EH (cell line): Measurements from ENCODE around the gene ZBTB16.

Source experiments
- DNase-seq: peaks from one replicate; pipeline ENCODE4 v3.0.0-alpha.2; 2015; ENCODE audit warnings: low read depth

ZBTB16 gene

GRCh38 chr11:114168691-114169090 is 109.2 kb downstream of the ZBTB16 start:
- DNase-seq, result no peak

- peak; percentile 63 for DNase-seq
Measured at GRCh38 chr11:114169321-114169749, 109.8 kb downstream of the ZBTB16 start.

DNA sequence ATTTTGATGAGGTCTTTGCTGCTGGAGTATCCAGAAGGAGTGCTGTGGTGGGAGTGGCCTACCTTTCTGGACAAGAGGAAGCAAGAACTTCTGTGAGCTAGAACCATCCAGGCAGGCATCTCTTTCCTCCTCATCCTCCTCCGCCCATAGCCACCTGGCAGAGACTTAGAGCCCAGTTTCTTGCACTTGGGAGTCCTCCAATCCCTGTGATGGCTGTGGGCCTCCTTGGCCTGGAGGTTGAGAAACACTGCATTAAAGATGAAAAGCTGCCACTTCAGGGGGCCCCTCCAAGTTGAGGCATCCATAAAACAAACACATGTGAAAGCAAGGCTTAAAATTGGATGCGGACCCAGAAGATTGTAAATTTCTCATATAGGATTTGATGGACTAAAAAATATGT is 110.3 kb downstream of the ZBTB16 start:
- no peak for DNase-seq

GRCh38 chr11:114170226-114170625 is 110.7 kb downstream of the ZBTB16 start:
- DNase-seq, result no peak

DNA sequence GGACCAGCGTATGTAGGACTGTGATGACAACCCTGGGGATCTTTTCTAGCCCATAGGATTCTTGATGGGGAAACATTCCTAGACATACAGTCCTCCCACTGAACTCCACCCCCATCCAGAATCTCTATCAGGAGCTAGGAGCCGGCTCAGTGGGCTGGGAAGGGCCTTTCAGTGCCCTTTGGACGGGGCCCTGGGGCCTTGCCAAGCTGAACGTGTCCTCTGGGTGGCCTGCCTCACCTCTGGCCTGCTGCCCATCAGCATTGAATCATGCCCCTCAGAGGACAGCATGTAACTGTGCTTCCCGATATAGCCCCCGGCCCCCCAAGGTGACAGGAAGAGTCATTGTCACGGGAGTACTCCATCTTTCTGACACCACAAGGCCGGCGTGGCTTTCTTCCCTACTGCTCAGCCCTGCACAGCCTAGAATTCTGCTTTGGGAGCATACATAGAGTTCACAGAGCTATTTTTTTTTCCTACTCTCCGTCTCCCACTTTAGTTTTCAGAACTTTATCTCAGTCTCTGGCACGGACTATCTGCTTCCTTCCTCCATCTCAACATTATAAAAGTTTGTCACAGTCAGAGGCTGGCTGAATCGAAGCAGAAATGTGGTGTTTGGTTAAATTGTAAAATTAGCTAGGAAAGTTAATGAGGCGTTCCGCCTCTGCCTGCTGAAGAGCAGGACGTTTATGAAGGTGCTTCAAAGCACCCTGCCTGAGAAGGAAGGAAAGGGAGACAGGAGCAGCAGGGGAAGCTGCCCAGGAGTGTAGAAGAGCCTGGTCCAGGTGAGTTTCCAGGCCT is 111.9 kb downstream of the ZBTB16 start:
- DNase-seq, result no peak

DNA sequence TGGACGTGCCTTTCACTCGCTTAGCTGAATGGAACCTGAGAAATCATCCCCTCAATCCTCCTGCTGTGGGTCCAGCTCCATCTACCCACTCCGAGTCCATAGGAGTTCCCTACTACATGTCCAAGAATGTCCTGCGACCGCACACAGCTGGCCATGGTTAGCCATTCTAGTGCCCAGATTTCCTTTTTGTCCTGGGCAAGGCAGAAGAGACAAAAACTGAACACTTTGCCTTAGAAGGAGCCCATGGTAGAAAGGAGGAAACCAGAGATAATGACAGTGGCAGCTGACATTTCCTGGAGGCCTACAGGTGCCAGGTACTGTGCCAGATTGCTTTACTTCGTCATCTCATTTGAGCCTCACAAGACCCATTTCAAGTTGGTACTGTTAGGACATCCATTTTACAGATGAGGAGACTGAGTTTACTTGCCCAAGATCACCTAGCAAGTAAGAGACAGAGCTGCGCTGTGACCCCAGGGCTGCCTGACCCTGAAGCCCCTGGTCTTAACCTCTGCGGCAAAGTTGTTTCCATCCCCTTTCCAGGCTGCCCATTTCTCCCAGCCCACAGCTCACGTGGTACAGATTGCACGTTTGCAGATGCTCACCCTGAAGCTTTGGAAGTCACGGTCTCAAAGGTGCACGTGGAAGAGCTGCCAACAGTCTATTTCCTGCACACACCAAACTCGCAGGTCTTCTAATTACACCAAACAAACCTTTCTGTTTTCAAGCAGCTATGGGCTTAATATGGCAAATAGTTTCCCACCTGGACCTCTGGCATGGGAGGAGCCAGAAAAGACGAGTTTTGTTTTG is 112.7 kb downstream of the ZBTB16 start:
- DNase-seq, result no peak

DNA sequence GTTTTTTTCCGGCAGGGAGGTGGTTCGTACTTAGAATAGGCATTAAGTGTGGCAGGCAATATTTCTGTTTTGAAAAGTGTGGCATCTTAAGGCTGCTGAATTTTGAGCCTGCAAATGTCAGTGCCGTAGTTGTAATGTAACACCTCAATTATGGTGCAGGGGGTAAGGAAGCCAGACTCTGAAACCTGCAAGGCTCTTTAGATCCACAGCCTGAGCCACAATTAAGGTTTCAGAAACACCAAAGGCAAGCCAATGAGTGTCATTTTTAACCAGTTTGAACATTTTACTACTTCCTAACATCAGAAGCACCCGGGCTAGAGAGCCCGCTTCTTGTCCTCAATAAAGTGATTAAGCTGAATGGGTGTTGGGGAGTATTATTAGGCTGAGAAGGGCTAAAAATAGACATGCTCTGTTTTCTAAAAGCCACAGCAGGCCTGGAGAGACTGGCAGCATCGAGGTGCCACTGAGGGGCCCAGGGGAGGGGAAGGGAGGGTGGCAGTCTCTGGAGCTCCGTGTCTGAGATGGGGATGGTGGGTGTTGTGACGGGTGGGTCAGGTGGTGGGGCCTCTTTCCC is 113.4 kb downstream of the ZBTB16 start:
- DNase-seq, result no peak

DNA sequence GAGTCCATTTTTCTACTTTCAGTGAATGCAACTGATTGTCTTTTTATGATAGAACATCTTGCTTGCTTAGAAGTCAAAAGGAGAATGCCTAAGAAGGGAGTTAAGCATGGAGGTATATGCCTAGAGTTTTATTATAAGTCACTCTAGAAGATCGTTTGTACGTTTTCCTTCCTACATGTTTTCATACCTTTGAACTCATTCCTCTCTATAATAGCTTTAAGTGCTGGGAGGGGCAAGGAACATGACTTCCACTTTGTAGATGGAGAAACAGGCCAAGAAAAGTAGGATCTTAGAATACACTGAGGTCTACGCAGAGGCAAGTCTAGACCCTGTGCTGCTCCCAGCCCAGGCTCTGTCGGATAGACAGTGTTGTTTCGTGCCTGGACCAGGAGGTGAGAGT is 114.3 kb downstream of the ZBTB16 start:
- no peak for DNase-seq

GRCh38 chr11:114174712-114175495 is 115.4 kb downstream of the ZBTB16 start:
- no peak for DNase-seq

DNA sequence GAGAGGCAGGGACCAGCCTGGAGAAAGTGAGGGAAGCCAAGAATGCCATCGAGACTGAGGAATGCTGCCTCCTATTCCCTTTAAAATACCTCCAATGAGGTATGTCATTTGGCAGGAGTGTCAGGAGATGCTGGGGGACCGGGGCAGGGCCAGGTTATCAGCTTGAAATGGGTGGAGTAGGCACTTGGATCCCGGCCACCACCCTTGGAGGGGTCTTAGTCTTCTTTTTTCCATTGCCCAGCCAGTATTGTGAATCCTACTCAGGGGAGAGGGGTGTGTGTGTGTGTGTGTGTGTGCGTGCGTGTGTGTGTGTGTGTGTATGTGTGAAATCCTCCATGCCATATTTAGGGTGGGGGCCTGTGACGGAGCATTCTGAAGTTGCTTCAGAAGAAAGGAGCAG is 116.2 kb downstream of the ZBTB16 start:
- no peak for DNase-seq

GRCh38 chr11:114176321-114176720 is 116.8 kb downstream of the ZBTB16 start:
- DNase-seq, result no peak

- no peak for DNase-seq
Measured at GRCh38 chr11:114178656-114179055, 119.1 kb downstream of the ZBTB16 start.

DNA sequence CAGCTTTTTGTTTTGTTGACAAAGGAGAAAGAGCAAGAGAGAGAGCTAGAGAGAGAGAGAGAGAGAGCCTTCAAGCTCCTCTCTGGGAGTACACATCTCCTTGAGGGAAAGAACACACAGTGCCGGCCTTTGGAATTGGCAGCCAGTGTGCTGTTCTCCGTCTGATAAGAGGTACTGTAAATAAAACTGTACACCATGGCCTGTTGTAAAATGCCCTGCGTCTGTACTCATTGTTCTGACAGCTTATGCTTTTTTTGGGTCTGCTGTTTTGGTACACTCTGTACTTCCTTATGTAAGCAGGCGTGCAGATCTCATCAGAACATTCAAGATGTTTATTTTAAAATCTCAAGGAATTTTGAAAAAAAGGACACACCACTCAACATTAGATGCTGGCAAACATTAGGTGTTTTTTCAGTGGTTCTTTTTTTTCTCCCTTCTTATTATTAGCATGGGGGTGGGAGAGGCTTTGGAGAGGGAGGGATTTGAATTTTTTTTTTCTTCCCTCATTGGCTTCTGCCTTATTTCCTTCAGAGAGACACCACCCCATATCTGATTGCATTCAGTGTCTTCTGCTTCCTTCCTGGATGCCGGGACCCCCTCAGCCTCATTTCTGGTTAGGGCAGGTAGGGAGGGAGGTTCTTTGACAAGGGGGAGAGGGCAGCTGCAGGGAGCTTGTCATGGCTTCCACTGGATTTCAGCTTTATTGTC is 119.9 kb downstream of the ZBTB16 start:
- DNase-seq, result no peak

DNA sequence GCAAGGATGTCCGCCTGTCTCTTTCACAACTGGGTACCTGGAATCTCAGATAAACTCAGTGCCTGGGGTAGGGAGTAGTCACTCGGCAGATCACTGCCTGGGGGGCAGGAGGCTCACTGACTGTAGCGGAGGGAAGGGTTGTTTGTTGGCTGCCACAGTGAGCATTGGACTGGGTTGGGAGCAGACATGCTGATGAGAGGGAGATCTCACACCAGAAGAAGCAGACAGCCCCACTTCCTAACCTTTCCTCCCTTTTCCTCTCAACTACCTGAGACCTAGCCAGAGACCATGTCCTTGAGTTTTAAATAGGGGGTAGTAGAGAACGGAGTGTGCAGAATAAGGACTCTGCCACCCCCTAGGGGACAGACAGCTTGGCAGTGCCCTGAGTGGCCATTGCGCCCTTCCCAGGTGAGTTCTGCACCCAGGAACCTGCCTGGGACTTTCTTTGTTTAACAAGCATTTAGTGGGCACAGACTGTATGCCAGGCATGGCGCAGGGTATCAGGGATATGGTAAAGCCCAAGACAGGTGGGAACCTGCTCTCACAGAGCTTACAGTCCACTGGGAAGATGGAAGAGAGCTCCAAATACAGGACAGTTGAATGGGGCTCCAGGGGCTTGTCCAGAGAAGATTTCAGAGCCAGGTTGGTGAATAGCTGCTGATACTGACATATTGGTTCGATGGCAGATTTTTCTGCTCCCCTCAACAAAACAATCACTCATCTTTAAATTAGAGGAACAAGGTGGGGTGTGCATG is 121.0 kb downstream of the ZBTB16 start:
- peak; percentile 29 for DNase-seq

DNA sequence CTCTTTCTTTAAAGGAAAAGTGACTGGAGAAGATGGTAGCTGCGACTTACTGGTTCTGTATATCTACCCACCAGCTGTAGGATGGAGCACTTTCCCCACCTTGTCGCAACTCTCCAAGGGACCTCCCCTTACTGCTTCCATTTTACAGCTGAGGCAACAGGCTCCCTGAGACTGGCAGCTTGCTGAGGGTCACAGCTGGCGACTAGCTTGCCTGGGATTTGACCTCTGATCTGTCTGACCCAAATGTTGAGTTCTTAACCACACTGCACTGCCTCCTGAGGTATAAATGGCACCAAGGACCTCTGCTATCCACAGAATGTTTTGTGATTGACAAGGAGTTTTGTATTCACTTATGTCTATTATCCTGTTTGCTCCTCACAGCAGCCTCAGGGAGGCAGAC is 121.7 kb downstream of the ZBTB16 start:
- DNase-seq, result no peak

- no peak for DNase-seq
Measured at GRCh38 chr11:114181752-114182151, 122.2 kb downstream of the ZBTB16 start.

GRCh38 chr11:114182471-114183043 is 123.0 kb downstream of the ZBTB16 start:
- no peak for DNase-seq

GRCh38 chr11:114183044-114183511 is 123.6 kb downstream of the ZBTB16 start:
- no peak for DNase-seq

GRCh38 chr11:114185436-114185835 is 125.9 kb downstream of the ZBTB16 start:
- DNase-seq, result no peak

DNA sequence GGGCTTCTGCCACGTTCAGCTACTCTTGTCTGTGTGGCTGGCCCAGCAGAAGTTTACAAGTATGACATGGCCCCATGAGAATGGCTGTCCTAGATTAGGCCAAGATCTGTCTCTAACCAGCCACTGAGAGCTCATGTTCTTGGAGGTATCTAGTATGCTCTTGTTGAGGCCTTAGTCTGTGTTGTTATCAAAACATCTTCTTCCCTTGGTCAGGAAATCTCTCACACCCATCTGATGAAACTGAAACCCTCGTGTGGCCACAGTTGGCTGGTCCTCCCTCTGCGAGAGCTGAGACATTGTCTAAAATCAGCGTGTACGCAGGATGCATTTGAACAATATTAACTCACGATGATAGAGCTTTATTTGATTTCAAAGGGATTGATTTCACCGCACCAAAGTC is 127.7 kb downstream of the ZBTB16 start:
- DNase-seq, result no peak
